RWPE2 (cell line): ENCODE results near the gene KRTAP10-9.

Source experiments
- ATAC-seq: fragments of 200-7000 bp; cut with Tn5 transposase; 3 replicates; pipeline ENCODE4 v1.9.1; 2021; ENCODE audit warnings: low read depth
- DNase-seq: peaks from one replicate; pipeline ENCODE4 v3.0.0-alpha.2; 2020; ENCODE audit warnings: low spot score
- H3K27ac ChIP-seq: fragments of 450-650 bp; 2 replicates; pipeline ENCODE4 v1.5.1; 2017; ENCODE audit warnings: mild to moderate bottlenecking; ENCODE audit not compliant: poor library complexity, severe bottlenecking
- H3K27me3 ChIP-seq: fragments of 250-450 bp; sonication (Bioruptor Pico); 2 replicates; pipeline ENCODE4 v1.5.1; 2021; ENCODE audit warnings: mild to moderate bottlenecking, moderate library complexity; ENCODE audit not compliant: insufficient read depth, poor library complexity, severe bottlenecking
- H3K36me3 ChIP-seq: fragments of 250-450 bp; sonication (Bioruptor Pico); 2 replicates; pipeline ENCODE4 v1.5.1; 2020; ENCODE audit warnings: low read depth, mild to moderate bottlenecking, moderate library complexity
- H3K4me1 ChIP-seq: fragments of 250-450 bp; sonication (Bioruptor Pico); 2 replicates; pipeline ENCODE4 v1.5.1; 2021; ENCODE audit warnings: mild to moderate bottlenecking, moderate library complexity; ENCODE audit not compliant: insufficient read depth, poor library complexity, severe bottlenecking
- H3K4me3 ChIP-seq: fragments of 250-450 bp; sonication (Bioruptor Pico); 2 replicates; pipeline ENCODE4 v1.5.1; 2021; ENCODE audit warnings: mild to moderate bottlenecking, moderate library complexity; ENCODE audit not compliant: severe bottlenecking
- H3K9me3 ChIP-seq: fragments of 250-450 bp; sonication (Bioruptor Pico); 2 replicates; pipeline ENCODE4 v1.5.1; 2021; ENCODE audit warnings: mild to moderate bottlenecking, moderate library complexity; ENCODE audit not compliant: severe bottlenecking
- CTCF ChIP-seq: fragments of 450-650 bp; IDR thresholded peaks from one replicate; pipeline ENCODE4 v1.5.1; 2017; ENCODE audit warnings: mild to moderate bottlenecking, moderate library complexity; ENCODE audit not compliant: poor library complexity, severe bottlenecking

The KRTAP10-9 gene

GRCh38 chr21:44601596-44602462 lies 25.1 kb upstream of the KRTAP10-9 start:
- DNase-seq (peak; percentile 35), ATAC-seq (no peak)
- Histone ChIP-seq H3K9me3 (no peaks in the 10 kb centered on the region), H3K4me3 (no peak overlapping the region), H3K27ac (no peak overlapping the region), H3K4me1 (no peaks in the 10 kb centered on the region), H3K27me3 (peaks cover 15% of the 10 kb centered on the region), H3K36me3 (no peaks in the 10 kb centered on the region)
- TF ChIP-seq CTCF, result no peak

- Histone ChIP-seq H3K27ac (no peak overlapping the region), H3K4me3 (no peak overlapping the region), H3K4me1 (no peaks in the 10 kb centered on the region), H3K27me3 (peaks cover 15% of the 10 kb centered on the region), H3K9me3 (no peaks in the 10 kb centered on the region), H3K36me3 (no peaks in the 10 kb centered on the region)
- TF ChIP-seq CTCF, result no peak
- no peak for DNase-seq
- no peak for ATAC-seq
Observed at GRCh38 chr21:44602463-44602850, 24.4 kb upstream of the KRTAP10-9 start.

DNA sequence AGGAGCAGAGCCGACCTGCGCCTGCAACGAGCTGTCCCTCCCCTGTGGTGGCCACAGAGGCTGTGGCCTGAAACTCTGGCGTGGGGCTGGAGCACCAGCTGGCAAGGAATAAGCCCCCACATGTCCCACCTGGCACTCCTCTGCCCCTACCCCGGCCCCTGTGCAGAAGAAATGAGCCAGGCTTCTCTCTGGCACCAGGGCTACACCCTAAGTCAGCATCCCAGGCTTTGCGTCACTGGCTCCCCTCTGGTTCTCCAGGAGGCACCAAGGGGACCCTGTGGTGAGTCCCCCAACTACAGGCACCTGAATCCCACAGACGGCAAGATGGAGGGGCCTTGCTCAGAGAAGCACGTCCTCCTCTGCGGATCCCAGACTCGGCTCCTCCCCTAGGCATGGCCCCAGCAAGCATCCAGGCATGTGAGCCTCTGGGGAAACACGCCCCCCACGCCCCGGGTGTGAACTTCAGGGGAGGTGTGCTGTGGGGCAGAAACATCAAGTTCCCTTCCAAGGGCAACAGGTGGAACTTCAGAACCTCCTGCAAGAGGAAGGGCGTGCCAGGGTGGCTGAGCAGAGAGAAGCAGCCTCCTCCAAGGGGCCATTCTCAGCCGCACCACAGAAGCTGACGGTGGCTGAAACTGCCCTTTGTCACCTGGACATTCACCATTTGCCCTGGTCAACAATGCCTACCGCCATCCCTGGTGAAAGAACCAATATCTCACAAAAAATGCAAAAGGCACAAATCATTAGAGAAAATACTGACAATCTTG lies 23.6 kb upstream of the KRTAP10-9 start:
- DNase-seq (peak; percentile 46), ATAC-seq (no peak)
- TF ChIP-seq CTCF, result no peak

GRCh38 chr21:44603911-44604310 lies 23.0 kb upstream of the KRTAP10-9 start:
- Histone ChIP-seq H3K27me3 (peaks cover 15% of the 10 kb centered on the region), H3K27ac (no peak overlapping the region), H3K4me3 (no peak overlapping the region), H3K9me3 (no peaks in the 10 kb centered on the region), H3K36me3 (no peaks in the 10 kb centered on the region), H3K4me1 (no peaks in the 10 kb centered on the region)
- ATAC-seq (no peak), DNase-seq (peak; percentile 15)
- TF ChIP-seq CTCF, result no peak

More for the DNA sequence above, 23.6 kb upstream of the KRTAP10-9 start:
- H3K4me3 ChIP-seq, result no peak overlapping the region
- H3K9me3 ChIP-seq, result no peaks in the 10 kb centered on the region
- no peaks in the 10 kb centered on the region for H3K4me1 ChIP-seq
- no peaks in the 10 kb centered on the region for H3K36me3 ChIP-seq
- no peak overlapping the region for H3K27ac ChIP-seq
- H3K27me3 ChIP-seq, result peaks cover 15% of the 10 kb centered on the region
